Upper lobe of left lung (tissue), 6 donors: ENCODE results near the gene HABP2. TPM values are rescaled to one million over a fixed set of nuclear protein-coding genes. Genes with fewer than 3 reads are reported as not detected.

Experiments used
- ATAC-seq, 2 donors: fragments of 200-7000 bp; cut with Tn5 transposase; one replicate each; pipeline ENCODE4 v1.9.1; 2022; ENCODE audit warnings: mild to moderate bottlenecking in 2 of 2, moderate library complexity in 2 of 2; ENCODE audit not compliant: low FRiP score in 2 of 2
- DNase-seq, 2 donors: peaks; one replicate each; pipeline ENCODE4 v3.0.0-alpha.2; 2019 to 2020
- H3K27ac ChIP-seq, 4 donors: fragments of 200-600 bp; sonication (generic); one replicate each; pipeline ENCODE4 v1.5.1; 2016 to 2019
- H3K27me3 ChIP-seq, 4 donors: fragments of 200-600 bp; sonication (generic); one replicate each; pipeline ENCODE4 v1.5.1; 2017 to 2019
- H3K36me3 ChIP-seq, 4 donors: fragments of 200-600 bp; sonication (generic); one replicate each; pipeline ENCODE4 v1.5.1; 2016 to 2019
- H3K4me1 ChIP-seq, 4 donors: fragments of 200-600 bp; sonication (generic); one replicate each; pipeline ENCODE4 v1.5.1; 2018 to 2019
- H3K4me3 ChIP-seq, 4 donors: fragments of 200-600 bp; sonication (generic); one replicate each; pipeline ENCODE4 v1.5.1; 2017 to 2019; ENCODE audit warnings: mild to moderate bottlenecking in 2 of 4, moderate library complexity in 1 of 4
- H3K9me3 ChIP-seq, 4 donors: fragments of 200-600 bp; sonication (generic); one replicate each; pipeline ENCODE4 v1.5.1; 2018 to 2019
- EP300 ChIP-seq, 4 donors: sonication (generic); formaldehyde crosslinking; IDR thresholded peaks; one replicate each; pipeline ENCODE4 v1.5.1; 2017; ENCODE audit warnings: antibody characterized with exemption in 4 of 4, control low read depth in 2 of 4
- POLR2A ChIP-seq, 4 donors: fragments of 450-650 bp; IDR thresholded peaks; one replicate each; pipeline ENCODE4 v1.5.1; 2016 to 2017; ENCODE audit warnings: antibody characterized with exemption in 4 of 4, mild to moderate bottlenecking in 2 of 4
- POLR2AphosphoS5 ChIP-seq, 2 donors: sonication (generic); formaldehyde crosslinking; IDR thresholded peaks; one replicate each; pipeline ENCODE4 v1.5.1; 2017; ENCODE audit warnings: antibody characterized with exemption in 2 of 2
- WGBS, 2 donors: methylation state at CpG; one replicate each; pipeline ENCODE4 v1.1.5; 2017 to 2018; 5-methylcytosine and 5-hydroxymethylcytosine counted together
- total RNA-seq, 6 donors: library from RNA; depleted of rRNA in 4 of 6; stranded (reverse); fragments of >200 nt in 4 of 6; gene quantifications; one replicate each; pipeline versions ENCODE4 v1.1.0 to v1.2.1, GENCODE V29; 2016 to 2021
- TF ChIP-seq, protein P1 (sequence below), 6 experiments: fragments of 450-650 bp in 4 of 6; fragments of 200-600 bp in 2 of 6; sonication (generic) in 2 of 6; IDR thresholded peaks; one replicate each; pipeline ENCODE4 v1.5.1; 2016 to 2019; ENCODE audit warnings: antibody characterized with exemption in 6 of 6
- donor health status: DM: no; HTN: no; CAD: no; lungs with moderate emphysema.
- donor health status: DM: no; HTN: yes; CAD: no; lungs with severe emphysema.

The HABP2 gene
- total RNA-seq, 6 donors from 2014 or later, result 0.15 to 10.3 (median 1.3) TPM; not detected in 2

DNA sequence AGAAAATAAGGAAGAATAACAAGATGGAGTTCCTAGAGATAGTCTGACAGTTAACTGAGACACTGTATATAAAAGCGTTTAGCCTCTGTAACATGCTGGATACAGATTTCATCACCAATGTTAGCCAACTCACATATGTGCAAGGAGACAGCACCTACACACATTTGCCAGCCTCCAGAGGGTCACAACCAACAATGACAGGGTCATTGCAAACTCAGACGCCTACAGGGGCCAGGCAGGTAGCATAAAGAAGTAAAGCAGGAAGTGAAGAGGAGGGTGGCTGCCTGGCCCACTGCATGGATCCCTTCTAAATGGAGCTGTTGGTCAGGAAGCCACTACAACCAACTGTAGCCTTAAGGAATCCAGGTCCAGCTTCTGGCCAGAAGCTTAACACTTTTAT is 60.6 kb downstream of the HABP2 start:
- DNase-seq, result no peak
- no peaks in the 10 kb centered on the region for H3K9me3 ChIP-seq
- no peaks in the 10 kb centered on the region for H3K4me1 ChIP-seq
- TF ChIP-seq, protein P1, sequence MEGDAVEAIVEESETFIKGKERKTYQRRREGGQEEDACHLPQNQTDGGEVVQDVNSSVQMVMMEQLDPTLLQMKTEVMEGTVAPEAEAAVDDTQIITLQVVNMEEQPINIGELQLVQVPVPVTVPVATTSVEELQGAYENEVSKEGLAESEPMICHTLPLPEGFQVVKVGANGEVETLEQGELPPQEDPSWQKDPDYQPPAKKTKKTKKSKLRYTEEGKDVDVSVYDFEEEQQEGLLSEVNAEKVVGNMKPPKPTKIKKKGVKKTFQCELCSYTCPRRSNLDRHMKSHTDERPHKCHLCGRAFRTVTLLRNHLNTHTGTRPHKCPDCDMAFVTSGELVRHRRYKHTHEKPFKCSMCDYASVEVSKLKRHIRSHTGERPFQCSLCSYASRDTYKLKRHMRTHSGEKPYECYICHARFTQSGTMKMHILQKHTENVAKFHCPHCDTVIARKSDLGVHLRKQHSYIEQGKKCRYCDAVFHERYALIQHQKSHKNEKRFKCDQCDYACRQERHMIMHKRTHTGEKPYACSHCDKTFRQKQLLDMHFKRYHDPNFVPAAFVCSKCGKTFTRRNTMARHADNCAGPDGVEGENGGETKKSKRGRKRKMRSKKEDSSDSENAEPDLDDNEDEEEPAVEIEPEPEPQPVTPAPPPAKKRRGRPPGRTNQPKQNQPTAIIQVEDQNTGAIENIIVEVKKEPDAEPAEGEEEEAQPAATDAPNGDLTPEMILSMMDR (IDR thresholded peaks at IDR 0.05), result no peak
- no peak for TF ChIP-seq POLR2A (IDR thresholded peaks at IDR 0.05)
- no peak for TF ChIP-seq EP300 (IDR thresholded peaks at IDR 0.05)
- no peak for TF ChIP-seq POLR2AphosphoS5 (IDR thresholded peaks at IDR 0.05)
- H3K27ac ChIP-seq, result no peak overlapping the region
- no peak for ATAC-seq
- H3K4me3 ChIP-seq, result no peak overlapping the region
- peaks cover 0 to 5% (median 0%) of the 10 kb centered on the region in 4 donors for H3K27me3 ChIP-seq
- no peaks in the 10 kb centered on the region for H3K36me3 ChIP-seq
- 81 to 85% methylated on average over 2 of the region's 2 CpGs for WGBS, 2 donors

DNA sequence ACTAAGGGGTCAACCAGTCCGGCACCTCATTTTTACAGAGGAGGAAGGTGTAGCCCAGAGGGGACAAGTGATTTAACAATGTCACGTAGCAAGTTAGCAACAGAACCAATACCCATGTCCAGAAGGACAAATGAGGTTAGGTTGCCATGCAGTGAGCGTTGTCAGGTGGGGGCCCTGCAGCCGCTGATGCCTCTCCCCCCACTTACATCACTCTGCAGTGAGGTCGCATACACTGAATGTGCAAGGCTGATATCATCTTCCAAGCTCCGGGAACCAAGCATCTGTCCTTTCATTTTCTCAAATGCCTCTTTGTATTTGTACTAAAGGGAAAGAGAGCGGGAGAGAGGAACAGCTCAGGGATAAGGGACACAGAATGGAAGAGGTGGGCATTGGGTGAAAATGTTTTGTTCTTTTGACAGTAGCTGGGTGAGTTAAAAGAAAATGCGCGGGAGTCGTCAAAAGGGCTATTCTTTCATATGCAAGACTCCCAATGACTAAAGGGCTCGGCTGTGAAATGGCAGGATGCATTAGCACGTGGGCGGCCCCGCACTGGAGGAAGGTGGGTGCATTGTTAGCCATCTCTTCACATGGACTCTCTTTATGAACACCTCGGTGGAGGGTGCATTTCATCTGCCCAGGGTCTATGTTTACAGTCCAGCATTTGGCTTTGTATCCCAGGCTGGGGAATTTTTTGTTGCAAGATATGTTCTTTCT is 61.3 kb downstream of the HABP2 start:
- ATAC-seq (no peak), DNase-seq (no peak)
- TF ChIP-seq EP300 (IDR thresholded peaks at IDR 0.05) (no peak), POLR2AphosphoS5 (IDR thresholded peaks at IDR 0.05) (no peak), POLR2A (IDR thresholded peaks at IDR 0.05) (no peak)
- TF ChIP-seq, protein P1 (IDR thresholded peaks at IDR 0.05), result no peak
- Histone ChIP-seq H3K36me3 (no peaks in the 10 kb centered on the region), H3K9me3 (no peaks in the 10 kb centered on the region), H3K27me3 (peaks cover 0 to 5% (median 0%) of the 10 kb centered on the region in 4 donors), H3K4me3 (no peak overlapping the region), H3K4me1 (no peaks in the 10 kb centered on the region), H3K27ac (no peak overlapping the region)
- WGBS, 2 donors, result 68 to 74% methylated on average over 15 of the region's 15 CpGs

DNA sequence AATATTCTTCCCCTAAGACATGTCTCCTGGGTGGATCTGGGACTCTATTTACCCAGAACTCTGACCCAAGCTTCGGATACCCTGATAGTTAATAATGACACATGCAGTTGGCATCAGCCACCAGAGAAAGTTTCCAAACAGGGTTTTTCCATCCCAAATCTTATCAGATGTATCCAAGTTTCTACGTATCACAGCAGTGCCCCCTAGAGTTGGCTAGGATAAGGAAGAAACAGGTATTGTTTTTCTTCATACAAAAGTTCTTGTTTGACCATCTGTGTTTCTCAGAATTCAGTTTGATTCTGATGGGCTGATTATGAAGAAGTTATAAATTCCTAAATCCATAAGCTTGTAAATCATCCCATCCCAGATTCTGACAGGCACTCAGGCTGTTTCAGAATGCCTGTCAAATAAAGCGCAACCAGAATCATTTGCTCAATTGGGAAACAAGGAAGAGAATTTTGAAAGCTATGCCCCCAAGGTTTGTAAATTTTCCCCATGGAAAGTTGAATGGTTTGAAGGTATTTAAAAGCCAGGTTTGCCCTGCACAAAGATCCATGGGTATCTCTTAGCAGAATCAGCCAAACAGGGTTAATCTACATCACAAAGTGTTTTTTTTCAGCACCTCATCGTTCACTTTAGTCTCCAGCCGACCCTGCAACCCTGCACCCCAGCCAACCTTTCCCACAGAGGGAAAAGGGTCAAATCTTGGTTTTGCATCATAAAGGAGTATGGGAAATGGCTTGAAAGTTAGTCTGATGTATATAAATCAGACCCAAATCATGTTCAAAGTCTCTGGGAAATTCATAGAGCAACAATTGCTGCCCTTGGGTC is 63.6 kb downstream of the HABP2 start:
- DNase-seq, result no peak
- Histone ChIP-seq H3K9me3 (no peaks in the 10 kb centered on the region), H3K4me3 (no peak overlapping the region), H3K27ac (no peak overlapping the region), H3K27me3 (peaks cover 0 to 5% (median 0%) of the 10 kb centered on the region in 4 donors), H3K36me3 (no peaks in the 10 kb centered on the region), H3K4me1 (no peaks in the 10 kb centered on the region)
- ATAC-seq, result no peak
- TF ChIP-seq POLR2AphosphoS5 (IDR thresholded peaks at IDR 0.05) (no peak), EP300 (IDR thresholded peaks at IDR 0.05) (no peak)
- 20 to 24% methylated on average over 5 of the region's 5 CpGs for WGBS, 2 donors

DNA sequence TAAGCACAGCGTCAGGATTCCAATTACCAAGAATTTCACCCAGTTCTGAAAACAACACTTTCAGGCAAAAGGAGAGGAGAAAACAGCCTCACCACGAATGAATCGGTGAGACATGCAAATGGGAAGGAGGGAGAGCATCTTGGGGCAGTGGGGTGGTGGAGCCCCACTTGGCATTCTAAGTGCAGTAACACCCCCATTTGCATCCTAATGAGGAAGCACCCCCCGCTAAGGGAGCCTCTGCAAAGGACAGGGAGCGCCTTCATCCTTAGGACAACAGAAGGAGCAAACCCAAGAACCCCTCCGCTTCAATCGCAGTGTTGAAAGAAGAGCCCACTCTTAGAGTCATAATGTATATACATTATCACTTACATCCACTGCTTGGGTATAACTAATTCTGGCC is 64.2 kb downstream of the HABP2 start:
- H3K4me1 ChIP-seq, result no peaks in the 10 kb centered on the region
- H3K27me3 ChIP-seq, result peaks cover 0 to 5% (median 0%) of the 10 kb centered on the region in 4 donors
- H3K36me3 ChIP-seq, result no peaks in the 10 kb centered on the region
- TF ChIP-seq POLR2AphosphoS5 (IDR thresholded peaks at IDR 0.05) (no peak), POLR2A (IDR thresholded peaks at IDR 0.05) (no peak), EP300 (IDR thresholded peaks at IDR 0.05) (no peak)
- TF ChIP-seq, protein P1 (IDR thresholded peaks at IDR 0.05), result no peak
- WGBS, 2 donors, result 31 to 40% methylated on average over 7 of the region's 7 CpGs
- DNase-seq, result no peak
- H3K9me3 ChIP-seq, result no peaks in the 10 kb centered on the region
- no peak for ATAC-seq
- H3K4me3 ChIP-seq, result no peak overlapping the region
- no peak overlapping the region for H3K27ac ChIP-seq

DNA sequence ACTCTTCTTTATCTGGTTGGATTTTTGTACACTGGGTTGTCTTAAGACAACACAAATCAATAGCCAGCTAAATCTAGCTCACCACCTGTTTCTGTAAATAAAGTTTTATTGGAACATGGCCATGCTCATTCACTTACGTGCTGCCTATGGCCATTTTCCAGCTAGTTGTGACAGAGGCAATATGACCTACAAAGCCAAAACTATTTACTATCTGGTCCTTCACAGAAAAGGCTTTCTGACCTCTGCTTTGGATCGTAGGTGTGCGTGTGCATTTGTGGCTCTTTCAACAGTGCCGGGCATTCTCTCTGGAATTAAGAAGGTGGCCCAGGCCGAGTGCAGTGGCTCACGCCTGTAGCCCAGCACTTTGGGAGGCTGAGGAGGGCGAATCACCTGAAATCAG is 65.5 kb downstream of the HABP2 start:
- TF ChIP-seq POLR2A (IDR thresholded peaks at IDR 0.05), result no peak
- no peak for TF ChIP-seq EP300 (IDR thresholded peaks at IDR 0.05)
- TF ChIP-seq POLR2AphosphoS5 (IDR thresholded peaks at IDR 0.05), result no peak
- TF ChIP-seq, protein P1 (IDR thresholded peaks at IDR 0.05), result no peak
- no peak for ATAC-seq
- no peak for DNase-seq

More for the DNA sequence above, 65.5 kb downstream of the HABP2 start:
- no peak overlapping the region for H3K4me3 ChIP-seq
- WGBS, 2 donors, result 82 to 90% methylated on average over 7 of the region's 7 CpGs
- peaks cover 0 to 5% (median 0%) of the 10 kb centered on the region in 4 donors for H3K27me3 ChIP-seq
- H3K9me3 ChIP-seq, result no peaks in the 10 kb centered on the region
- no peak overlapping the region for H3K27ac ChIP-seq
- H3K4me1 ChIP-seq, result no peaks in the 10 kb centered on the region
- H3K36me3 ChIP-seq, result no peaks in the 10 kb centered on the region
